Activated CD8-positive, alpha-beta memory T cell treated with anti-CD3 and anti-CD28 coated beads, Interleukin-2, amount 50 U/mL, for 24 hours (primary cell): Measurements from ENCODE around the gene TTC9B.
"Not testable (repeated sequence)": the region's sequence is repeated elsewhere in the genome, so short reads cannot be mapped to it uniquely, and the experiment has no call there.

Experiments used
- DNase-seq: peaks from one replicate; pipeline ENCODE4 v3.0.0-alpha.2; 2020; ENCODE audit errors: extremely low read depth

Gene TTC9B

DNA sequence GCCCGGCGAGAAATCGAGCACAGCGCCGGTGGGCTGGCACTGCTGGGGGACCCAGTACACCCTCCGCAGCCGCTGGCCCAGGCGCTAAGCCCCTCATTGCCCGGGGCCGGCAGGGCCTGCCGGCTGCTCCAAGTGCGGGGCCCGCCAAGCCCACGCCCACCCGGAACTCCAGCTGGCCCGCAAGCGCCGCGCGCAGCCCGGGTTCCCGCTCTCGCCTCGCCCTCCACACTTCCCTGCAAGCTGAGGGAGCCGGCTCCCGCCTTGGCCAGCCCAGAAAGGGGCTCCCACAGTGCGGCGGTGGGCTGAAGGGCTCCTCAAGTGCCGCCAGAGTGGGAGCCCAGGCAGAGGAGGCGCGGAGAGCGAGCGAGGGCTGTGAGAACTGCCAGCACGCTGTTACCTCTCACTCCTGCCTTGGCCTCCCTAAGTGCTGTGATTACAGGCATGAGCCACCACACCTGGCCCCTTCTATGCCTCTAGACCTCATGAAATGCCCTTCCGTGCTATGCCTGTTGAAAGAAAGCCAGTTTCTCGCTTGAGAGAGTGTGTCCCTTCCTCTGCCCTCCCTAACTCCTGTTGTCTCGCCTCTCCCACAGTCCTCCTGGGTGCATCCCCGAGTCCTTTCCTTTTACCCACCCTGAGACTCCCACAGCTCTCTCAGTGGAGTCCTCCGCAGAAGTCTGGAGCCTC is 47.7 kb downstream of the TTC9B start:
- DNase-seq = not testable (repeated sequence)

DNA sequence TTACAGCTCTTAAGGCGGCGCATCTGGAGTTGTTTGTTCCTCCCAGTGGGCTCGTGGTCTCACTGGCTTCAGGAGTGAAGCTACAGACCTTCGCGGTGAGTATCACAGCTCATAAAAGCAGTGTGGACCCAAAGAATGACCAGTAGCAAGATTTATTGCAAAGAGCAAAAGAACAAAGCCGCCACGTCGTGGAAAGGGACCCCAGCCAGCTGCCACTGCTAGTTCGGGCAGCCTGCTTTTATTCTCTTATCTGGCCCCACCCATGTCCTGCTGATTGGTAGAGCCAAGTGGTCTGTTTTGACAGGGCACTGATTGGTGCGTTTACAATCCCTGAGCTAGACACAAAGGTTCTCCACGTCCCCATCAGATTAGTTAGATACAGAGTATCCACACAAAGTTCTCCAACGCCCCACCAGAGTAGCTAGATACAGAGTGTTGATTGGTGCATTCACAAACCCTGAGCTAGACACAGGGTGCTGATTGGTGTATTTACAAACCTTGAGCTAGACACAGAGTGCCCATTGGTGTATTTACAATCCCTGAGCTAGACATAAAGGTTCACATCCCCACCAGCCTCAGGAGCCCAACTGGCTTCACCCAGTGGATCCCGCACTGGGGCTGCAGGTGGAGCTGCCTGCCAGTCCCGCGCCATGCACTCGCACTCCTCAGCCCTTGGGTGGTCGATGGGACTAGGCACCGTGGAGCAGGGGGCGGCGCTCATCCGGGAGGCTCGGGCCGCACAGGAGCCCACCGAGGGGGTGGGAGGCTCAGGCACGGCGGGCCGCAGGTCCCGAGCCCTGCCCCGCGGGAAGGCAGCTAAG is 48.5 kb downstream of the TTC9B start:
- DNase-seq = not testable (repeated sequence)
